ENCODE results near the gene RASGRF1. TPM values are rescaled to one million over a fixed set of nuclear protein-coding genes. Genes with fewer than 3 reads are reported as not detected.

RASGRF1 gene
- total and polyA plus RNA-seq, 2 experiments from 2014 or later, result 0.05 to 0.24 TPM

GRCh38 chr15:78946493-78946892 lies 144.1 kb downstream of the RASGRF1 start:
- TF ChIP-seq ZNF114 (CRISPR knock-in tag; IDR thresholded peaks at IDR 0.05) (no peak), CREB1 (CRISPR knock-in tag; IDR thresholded peaks at IDR 0.05; ENCODE audit: low read depth) (no peak), NANOG (IDR thresholded peaks at IDR 0.05; ENCODE audit: borderline replicate concordance) (no peak), EZH2phosphoT487 (IDR thresholded peaks at IDR 0.05; ENCODE audit: unreplicated experiment) (no peak), POLR2AphosphoS5 (IDR thresholded peaks at IDR 0.05; ENCODE audit: low read depth) (no peak), JUNB (IDR thresholded peaks at IDR 0.05; ENCODE audit: unreplicated experiment) (no peak), EZH2 (IDR thresholded peaks at IDR 0.05; ENCODE audit: low read depth, unreplicated experiment) (no peak), ETS1 (IDR thresholded peaks at IDR 0.05) (no peak), ZNF462 (CRISPR knock-in tag; IDR thresholded peaks at IDR 0.05) (no peak)
- TF ChIP-seq, protein P1, sequence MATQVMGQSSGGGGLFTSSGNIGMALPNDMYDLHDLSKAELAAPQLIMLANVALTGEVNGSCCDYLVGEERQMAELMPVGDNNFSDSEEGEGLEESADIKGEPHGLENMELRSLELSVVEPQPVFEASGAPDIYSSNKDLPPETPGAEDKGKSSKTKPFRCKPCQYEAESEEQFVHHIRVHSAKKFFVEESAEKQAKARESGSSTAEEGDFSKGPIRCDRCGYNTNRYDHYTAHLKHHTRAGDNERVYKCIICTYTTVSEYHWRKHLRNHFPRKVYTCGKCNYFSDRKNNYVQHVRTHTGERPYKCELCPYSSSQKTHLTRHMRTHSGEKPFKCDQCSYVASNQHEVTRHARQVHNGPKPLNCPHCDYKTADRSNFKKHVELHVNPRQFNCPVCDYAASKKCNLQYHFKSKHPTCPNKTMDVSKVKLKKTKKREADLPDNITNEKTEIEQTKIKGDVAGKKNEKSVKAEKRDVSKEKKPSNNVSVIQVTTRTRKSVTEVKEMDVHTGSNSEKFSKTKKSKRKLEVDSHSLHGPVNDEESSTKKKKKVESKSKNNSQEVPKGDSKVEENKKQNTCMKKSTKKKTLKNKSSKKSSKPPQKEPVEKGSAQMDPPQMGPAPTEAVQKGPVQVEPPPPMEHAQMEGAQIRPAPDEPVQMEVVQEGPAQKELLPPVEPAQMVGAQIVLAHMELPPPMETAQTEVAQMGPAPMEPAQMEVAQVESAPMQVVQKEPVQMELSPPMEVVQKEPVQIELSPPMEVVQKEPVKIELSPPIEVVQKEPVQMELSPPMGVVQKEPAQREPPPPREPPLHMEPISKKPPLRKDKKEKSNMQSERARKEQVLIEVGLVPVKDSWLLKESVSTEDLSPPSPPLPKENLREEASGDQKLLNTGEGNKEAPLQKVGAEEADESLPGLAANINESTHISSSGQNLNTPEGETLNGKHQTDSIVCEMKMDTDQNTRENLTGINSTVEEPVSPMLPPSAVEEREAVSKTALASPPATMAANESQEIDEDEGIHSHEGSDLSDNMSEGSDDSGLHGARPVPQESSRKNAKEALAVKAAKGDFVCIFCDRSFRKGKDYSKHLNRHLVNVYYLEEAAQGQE (IDR thresholded peaks at IDR 0.05; ENCODE audit: unreplicated experiment), result no peak
- Mint-ChIP-seq H3K4me1 (peaks cover 16% of the 10 kb centered on the region), H3K4me3 (0 out of 3 replicates have a peak overlapping the region, but pooled peaks have one; percentile 30), H3K27me3 (ENCODE audit: insufficient read depth, low read depth, poor library complexity) (peaks cover 25% of the 10 kb centered on the region), H3K27ac (no peak overlapping the region), H3K9me3 (no peaks in the 10 kb centered on the region; the same call in 2 of the 3 replicates), H3K36me3 (ENCODE audit: low read depth) (no peaks in the 10 kb centered on the region; the same call in 2 of the 3 replicates)
- no peaks in the 10 kb centered on the region for H3K9me2 ChIP-seq (ENCODE audit: insufficient read depth)
- H3K4me1 ChIP-seq (ENCODE audit: insufficient read depth), result no peaks in the 10 kb centered on the region
- H3K79me2 ChIP-seq (replicated peaks; ENCODE audit: insufficient read depth), result no peaks in the 10 kb centered on the region
- no peaks in the 10 kb centered on the region for H3K36me3 ChIP-seq (ENCODE audit: insufficient read depth)
- no peaks in the 10 kb centered on the region for H4K20me1 ChIP-seq (replicated peaks; ENCODE audit: insufficient read depth)
- no peak overlapping the region for H3K27ac ChIP-seq (ENCODE audit: low read depth)
- H3K27me3 ChIP-seq (ENCODE audit: insufficient read depth), result peaks cover 23% of the 10 kb centered on the region
- ATAC-seq (no peak), DNase-seq (ENCODE audit: low spot score) (no peak)
- H2AFZ ChIP-seq, result no peak overlapping the region
- no peak overlapping the region for H3K4me3 ChIP-seq
- H3F3A ChIP-seq (replicated peaks; ENCODE audit: low read depth), result no peaks in the 10 kb centered on the region
- H3K4me2 ChIP-seq, result no peak overlapping the region

Data from GM23338 (cell line).